ENCODE results near the gene HNRNPLL. TPM values are rescaled to one million over a fixed set of nuclear protein-coding genes. Genes with fewer than 3 reads are reported as not detected.

Gene HNRNPLL
- total RNA-seq, 1 donor from 2014 or later = 63.0 TPM

- Mint-ChIP-seq H3K27ac (ENCODE audit: unreplicated experiment) (no peak overlapping the region), H3K9me3 (ENCODE audit: unreplicated experiment) (no peaks in the 10 kb centered on the region), H3K4me3 (ENCODE audit: unreplicated experiment) (no peak overlapping the region), H3K4me1 (ENCODE audit: unreplicated experiment) (no peaks in the 10 kb centered on the region), H3K36me3 (ENCODE audit: unreplicated experiment) (peaks cover 23% of the 10 kb centered on the region), H3K27me3 (ENCODE audit: unreplicated experiment) (no peaks in the 10 kb centered on the region)
- DNase-seq (ENCODE audit: extremely low spot score, unreplicated experiment) = no peak
- TF ChIP-seq, protein P1, sequence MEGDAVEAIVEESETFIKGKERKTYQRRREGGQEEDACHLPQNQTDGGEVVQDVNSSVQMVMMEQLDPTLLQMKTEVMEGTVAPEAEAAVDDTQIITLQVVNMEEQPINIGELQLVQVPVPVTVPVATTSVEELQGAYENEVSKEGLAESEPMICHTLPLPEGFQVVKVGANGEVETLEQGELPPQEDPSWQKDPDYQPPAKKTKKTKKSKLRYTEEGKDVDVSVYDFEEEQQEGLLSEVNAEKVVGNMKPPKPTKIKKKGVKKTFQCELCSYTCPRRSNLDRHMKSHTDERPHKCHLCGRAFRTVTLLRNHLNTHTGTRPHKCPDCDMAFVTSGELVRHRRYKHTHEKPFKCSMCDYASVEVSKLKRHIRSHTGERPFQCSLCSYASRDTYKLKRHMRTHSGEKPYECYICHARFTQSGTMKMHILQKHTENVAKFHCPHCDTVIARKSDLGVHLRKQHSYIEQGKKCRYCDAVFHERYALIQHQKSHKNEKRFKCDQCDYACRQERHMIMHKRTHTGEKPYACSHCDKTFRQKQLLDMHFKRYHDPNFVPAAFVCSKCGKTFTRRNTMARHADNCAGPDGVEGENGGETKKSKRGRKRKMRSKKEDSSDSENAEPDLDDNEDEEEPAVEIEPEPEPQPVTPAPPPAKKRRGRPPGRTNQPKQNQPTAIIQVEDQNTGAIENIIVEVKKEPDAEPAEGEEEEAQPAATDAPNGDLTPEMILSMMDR (IDR thresholded peaks at IDR 0.05) = no peak
Measured at GRCh38 chr2:38552259-38552658, 50.5 kb downstream of the HNRNPLL start.

DNA sequence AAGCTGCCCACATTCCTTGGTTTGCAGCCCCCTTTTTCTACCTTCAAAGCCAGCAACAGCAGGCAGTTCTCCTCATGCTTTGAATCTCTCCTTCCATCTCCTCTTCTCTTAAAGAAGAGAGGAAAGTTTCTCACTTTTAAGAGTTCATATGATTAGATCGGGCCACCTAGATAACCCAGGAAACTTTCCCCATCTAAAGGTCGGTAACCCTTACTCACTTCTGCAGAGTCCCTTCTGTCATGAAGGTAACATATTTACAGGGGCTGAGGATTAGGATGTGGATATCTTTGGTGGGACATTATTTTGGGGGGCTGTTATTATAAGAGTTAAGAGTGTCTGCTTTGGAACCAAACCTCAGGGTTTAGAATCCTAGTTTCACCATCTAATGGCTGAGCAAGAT is 51.0 kb downstream of the HNRNPLL start:
- Mint-ChIP-seq H3K27me3 (ENCODE audit: unreplicated experiment) (no peaks in the 10 kb centered on the region), H3K9me3 (ENCODE audit: unreplicated experiment) (no peaks in the 10 kb centered on the region), H3K36me3 (ENCODE audit: unreplicated experiment) (peaks cover 23% of the 10 kb centered on the region), H3K4me3 (ENCODE audit: unreplicated experiment) (no peak overlapping the region), H3K27ac (ENCODE audit: unreplicated experiment) (no peak overlapping the region), H3K4me1 (ENCODE audit: unreplicated experiment) (no peaks in the 10 kb centered on the region)
- TF ChIP-seq, protein P1 (IDR thresholded peaks at IDR 0.05) = no peak
- DNase-seq (ENCODE audit: extremely low spot score, unreplicated experiment) = no peak

GRCh38 chr2:38551171-38551570 is 51.6 kb downstream of the HNRNPLL start:
- TF ChIP-seq, protein P1 (IDR thresholded peaks at IDR 0.05) = no peak
- Mint-ChIP-seq H3K4me1 (ENCODE audit: unreplicated experiment) (no peaks in the 10 kb centered on the region), H3K27me3 (ENCODE audit: unreplicated experiment) (no peaks in the 10 kb centered on the region), H3K9me3 (ENCODE audit: unreplicated experiment) (no peaks in the 10 kb centered on the region), H3K27ac (ENCODE audit: unreplicated experiment) (no peak overlapping the region), H3K36me3 (ENCODE audit: unreplicated experiment) (peaks cover 19% of the 10 kb centered on the region), H3K4me3 (ENCODE audit: unreplicated experiment) (no peak overlapping the region)
- no peak for DNase-seq (ENCODE audit: extremely low spot score, unreplicated experiment)

DNA sequence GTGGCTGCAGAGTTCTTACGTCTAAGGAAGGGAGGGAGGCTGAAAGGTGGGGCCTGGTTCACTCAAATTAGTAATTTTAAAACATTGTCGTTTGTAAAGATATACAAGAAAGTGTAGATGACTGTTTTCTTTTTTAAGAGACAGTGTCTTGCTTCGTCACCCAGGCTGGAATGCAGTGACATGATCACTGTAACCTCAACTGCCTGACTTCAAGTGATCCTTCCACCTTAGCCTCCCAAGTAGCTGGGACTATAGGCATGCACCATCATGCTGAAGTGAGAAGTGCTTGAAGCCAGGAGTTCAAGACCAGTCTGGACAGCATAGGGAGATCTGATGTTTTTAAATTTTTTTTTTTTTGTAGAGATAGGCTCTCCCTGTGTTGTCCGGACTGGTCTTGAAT is 52.9 kb downstream of the HNRNPLL start:
- H3K4me1 Mint-ChIP-seq (ENCODE audit: unreplicated experiment) = no peaks in the 10 kb centered on the region
- no peak overlapping the region for H3K27ac Mint-ChIP-seq (ENCODE audit: unreplicated experiment)
- H3K36me3 Mint-ChIP-seq (ENCODE audit: unreplicated experiment) = peaks cover 15% of the 10 kb centered on the region
- H3K9me3 Mint-ChIP-seq (ENCODE audit: unreplicated experiment) = no peaks in the 10 kb centered on the region
- no peak for DNase-seq (ENCODE audit: extremely low spot score, unreplicated experiment)
- no peaks in the 10 kb centered on the region for H3K27me3 Mint-ChIP-seq (ENCODE audit: unreplicated experiment)
- TF ChIP-seq, protein P1 (IDR thresholded peaks at IDR 0.05) = no peak
- no peak overlapping the region for H3K4me3 Mint-ChIP-seq (ENCODE audit: unreplicated experiment)

DNA sequence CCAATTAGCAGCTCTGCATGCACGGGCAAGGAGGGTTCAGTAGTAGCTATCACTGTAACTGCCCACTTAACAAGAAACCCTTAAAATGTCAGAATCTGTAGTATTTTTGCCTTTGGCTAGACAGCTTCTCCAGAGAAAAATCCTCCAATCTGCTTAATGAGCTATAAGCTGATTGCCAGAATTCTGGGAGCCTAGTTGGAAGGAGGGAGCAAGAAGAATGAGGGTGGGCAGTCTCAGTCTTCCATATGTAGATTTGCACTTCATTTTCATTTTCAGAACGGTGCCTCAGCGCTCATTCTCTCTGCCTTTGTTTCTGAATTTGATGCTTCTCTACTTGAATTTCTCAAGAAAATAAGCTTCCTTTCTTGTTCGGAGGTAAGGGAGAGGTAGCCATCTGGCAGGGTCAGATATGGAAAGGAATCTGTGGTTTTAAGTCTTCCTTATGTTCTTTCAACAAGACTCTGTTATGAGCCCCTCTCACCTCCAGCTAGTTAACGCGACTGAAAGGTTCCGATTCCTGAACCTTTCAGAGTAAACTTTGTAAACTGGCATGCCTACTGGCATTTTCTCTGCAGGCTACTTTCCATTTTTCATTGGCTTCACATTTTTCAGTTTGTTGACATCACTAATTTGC is 53.5 kb downstream of the HNRNPLL start:
- Mint-ChIP-seq H3K27ac (ENCODE audit: unreplicated experiment) (no peak overlapping the region), H3K4me3 (ENCODE audit: unreplicated experiment) (no peak overlapping the region)
- TF ChIP-seq, protein P1 (IDR thresholded peaks at IDR 0.05) = no peak

More for the DNA sequence above, 53.5 kb downstream of the HNRNPLL start:
- no peaks in the 10 kb centered on the region for H3K9me3 Mint-ChIP-seq (ENCODE audit: unreplicated experiment)
- peaks cover 1% of the 10 kb centered on the region for H3K4me1 Mint-ChIP-seq (ENCODE audit: unreplicated experiment)
- peaks cover 15% of the 10 kb centered on the region for H3K36me3 Mint-ChIP-seq (ENCODE audit: unreplicated experiment)
- H3K27me3 Mint-ChIP-seq (ENCODE audit: unreplicated experiment) = no peaks in the 10 kb centered on the region
- DNase-seq (ENCODE audit: extremely low spot score, unreplicated experiment) = no peak
